SKM-1 (cell line): Measurements from ENCODE around the gene ZNF454.

ENCODE experiments used
- DNase-seq: peaks from one replicate; lab custom pipeline; 2025; ENCODE audit not compliant: unreplicated experiment; lab: John Stamatoyannopoulos, UW

Gene ZNF454

GRCh38 chr5:178992291-178992895 lies 51.4 kb downstream of the ZNF454 start:
- no peak for DNase-seq

- DNase-seq = no peak
Measured at GRCh38 chr5:178993236-178993765, 52.3 kb downstream of the ZNF454 start.

- DNase-seq = no peak
Measured at GRCh38 chr5:178993955-178994579, 53.1 kb downstream of the ZNF454 start.

- no peak for DNase-seq
Measured at GRCh38 chr5:178994580-178995340, 53.8 kb downstream of the ZNF454 start, which contains the start of gene GRM6. GRM6 (minus strand) TSS chr5:178995320; CDS start chr5:178994944, 376 bp downstream.

GRCh38 chr5:178995341-178995690 lies 54.3 kb downstream of the ZNF454 start:
- no peak for DNase-seq

GRCh38 chr5:178996156-178996555 lies 55.2 kb downstream of the ZNF454 start:
- no peak for DNase-seq

GRCh38 chr5:178997191-178997590 lies 56.2 kb downstream of the ZNF454 start:
- DNase-seq = no peak

GRCh38 chr5:178998441-178998840 lies 57.4 kb downstream of the ZNF454 start:
- DNase-seq = no peak

GRCh38 chr5:179006564-179006963 lies 65.6 kb downstream of the ZNF454 start:
- DNase-seq = no peak

GRCh38 chr5:179008667-179009066 lies 67.7 kb downstream of the ZNF454 start:
- DNase-seq = no peak
